ENCODE measurements around the gene EPAS1. TPM values are rescaled to one million over a fixed set of nuclear protein-coding genes. Genes with fewer than 3 reads are reported as not detected.

Gene EPAS1
- total RNA-seq, 1 donor from 2014 or later = 1,419 TPM

DNA sequence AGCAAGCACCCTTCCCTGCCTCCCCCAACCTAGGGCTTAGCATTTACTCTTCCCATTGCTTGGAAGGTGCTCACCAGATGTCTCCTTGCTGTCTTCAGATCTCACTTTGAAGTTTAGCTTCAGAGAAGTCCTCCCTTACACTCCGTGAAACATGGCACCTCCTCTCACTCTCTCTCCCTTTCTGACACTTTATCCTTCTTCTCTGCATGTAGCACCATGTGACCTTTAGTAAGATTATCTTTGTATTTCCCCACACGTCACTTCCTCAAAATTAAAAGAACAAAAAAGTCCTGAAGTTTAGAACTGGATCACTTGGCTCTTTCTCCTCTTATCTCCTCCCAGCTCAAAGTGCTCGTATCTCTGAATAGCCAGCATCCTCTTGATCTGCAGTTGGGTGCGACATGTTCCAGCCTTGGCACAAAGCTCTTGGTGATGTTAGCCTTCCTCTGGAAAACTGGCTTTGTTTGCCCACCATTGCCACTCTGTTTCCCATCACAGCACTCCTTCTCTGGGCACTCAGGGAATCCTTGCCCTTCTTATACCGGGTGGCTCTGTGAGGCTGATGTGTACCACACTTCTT is 40.6 kb upstream of the EPAS1 start:
- TF ChIP-seq, protein P1, sequence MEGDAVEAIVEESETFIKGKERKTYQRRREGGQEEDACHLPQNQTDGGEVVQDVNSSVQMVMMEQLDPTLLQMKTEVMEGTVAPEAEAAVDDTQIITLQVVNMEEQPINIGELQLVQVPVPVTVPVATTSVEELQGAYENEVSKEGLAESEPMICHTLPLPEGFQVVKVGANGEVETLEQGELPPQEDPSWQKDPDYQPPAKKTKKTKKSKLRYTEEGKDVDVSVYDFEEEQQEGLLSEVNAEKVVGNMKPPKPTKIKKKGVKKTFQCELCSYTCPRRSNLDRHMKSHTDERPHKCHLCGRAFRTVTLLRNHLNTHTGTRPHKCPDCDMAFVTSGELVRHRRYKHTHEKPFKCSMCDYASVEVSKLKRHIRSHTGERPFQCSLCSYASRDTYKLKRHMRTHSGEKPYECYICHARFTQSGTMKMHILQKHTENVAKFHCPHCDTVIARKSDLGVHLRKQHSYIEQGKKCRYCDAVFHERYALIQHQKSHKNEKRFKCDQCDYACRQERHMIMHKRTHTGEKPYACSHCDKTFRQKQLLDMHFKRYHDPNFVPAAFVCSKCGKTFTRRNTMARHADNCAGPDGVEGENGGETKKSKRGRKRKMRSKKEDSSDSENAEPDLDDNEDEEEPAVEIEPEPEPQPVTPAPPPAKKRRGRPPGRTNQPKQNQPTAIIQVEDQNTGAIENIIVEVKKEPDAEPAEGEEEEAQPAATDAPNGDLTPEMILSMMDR (IDR thresholded peaks at IDR 0.05) = no peak
- H3K36me3 ChIP-seq = no peaks in the 10 kb centered on the region
- H3K4me1 ChIP-seq = peaks cover 44% of the 10 kb centered on the region
- no peak overlapping the region for H3K4me3 ChIP-seq
- intact Hi-C loops (cut with DNase I) = no loop called here
- H3K27me3 ChIP-seq (ENCODE audit: low read depth) = no peaks in the 10 kb centered on the region
- no peak for DNase-seq
- peak in 1 of 2 donors; percentile 34 for ATAC-seq
- no peaks in the 10 kb centered on the region for H3K9me3 ChIP-seq
- peak overlapping the region; percentile 46 for H3K27ac ChIP-seq

DNA sequence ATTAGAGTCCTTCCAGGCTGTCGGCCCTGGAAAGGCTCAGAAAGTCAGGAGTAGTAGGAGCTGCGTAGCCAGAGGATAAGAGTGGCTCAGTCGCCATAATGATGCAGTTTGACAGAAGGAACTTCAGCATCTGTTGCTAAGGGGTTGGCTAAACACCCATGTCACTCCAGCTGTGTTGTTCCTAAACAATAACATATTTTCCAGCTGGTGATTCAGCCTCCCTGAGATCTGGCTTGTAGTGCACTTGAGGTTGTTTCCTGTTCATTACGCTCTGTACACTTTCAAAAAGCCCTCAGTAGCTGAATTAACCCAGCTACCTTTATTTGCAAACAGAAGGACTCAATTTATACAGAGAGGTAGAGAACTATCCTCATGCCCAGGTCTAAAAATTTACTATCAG is 39.7 kb upstream of the EPAS1 start:
- intact Hi-C loops (cut with DNase I) = no loop called here
- Histone ChIP-seq H3K4me1 (peaks cover 43% of the 10 kb centered on the region), H3K4me3 (no peak overlapping the region), H3K9me3 (no peaks in the 10 kb centered on the region), H3K36me3 (no peaks in the 10 kb centered on the region), H3K27ac (peak overlapping the region; percentile 46), H3K27me3 (ENCODE audit: low read depth) (no peaks in the 10 kb centered on the region)
- DNase-seq (no peak), ATAC-seq (peak; percentile 38 to 80)
- TF ChIP-seq, protein P1 (IDR thresholded peaks at IDR 0.05) = no peak

- ATAC-seq (no peak), DNase-seq (no peak)
- H3K27ac ChIP-seq = peak overlapping the region; percentile 46
- no peaks in the 10 kb centered on the region for H3K27me3 ChIP-seq (ENCODE audit: low read depth)
- no peaks in the 10 kb centered on the region for H3K36me3 ChIP-seq
- TF ChIP-seq, protein P1 (IDR thresholded peaks at IDR 0.05) = no peak
- peaks cover 38% of the 10 kb centered on the region for H3K4me1 ChIP-seq
- intact Hi-C loops (cut with DNase I) = no loop called here
- no peaks in the 10 kb centered on the region for H3K9me3 ChIP-seq
- H3K4me3 ChIP-seq = no peak overlapping the region
Observed at GRCh38 chr2:46257980-46258379, 39.2 kb upstream of the EPAS1 start.

- intact Hi-C loops (cut with DNase I) = no loop called here
- H3K4me3 ChIP-seq = no peak overlapping the region
- DNase-seq (no peak), ATAC-seq (peak in 1 of 2 donors; percentile 57)
- no peaks in the 10 kb centered on the region for H3K27me3 ChIP-seq (ENCODE audit: low read depth)
- peaks cover 33% of the 10 kb centered on the region for H3K4me1 ChIP-seq
- H3K9me3 ChIP-seq = no peaks in the 10 kb centered on the region
- TF ChIP-seq, protein P1 (IDR thresholded peaks at IDR 0.05) = no peak
- peak overlapping the region; percentile 38 for H3K27ac ChIP-seq
- H3K36me3 ChIP-seq = no peaks in the 10 kb centered on the region
Observed at GRCh38 chr2:46258937-46259776, 38.0 kb upstream of the EPAS1 start.

GRCh38 chr2:46259777-46260168 is 37.4 kb upstream of the EPAS1 start:
- TF ChIP-seq, protein P1 (IDR thresholded peaks at IDR 0.05) = no peak
- Histone ChIP-seq H3K9me3 (no peaks in the 10 kb centered on the region), H3K4me1 (peaks cover 33% of the 10 kb centered on the region), H3K4me3 (no peak overlapping the region), H3K36me3 (no peaks in the 10 kb centered on the region), H3K27ac (peak overlapping the region; percentile 38), H3K27me3 (ENCODE audit: low read depth) (no peaks in the 10 kb centered on the region)
- intact Hi-C loops (cut with DNase I) = no loop called here
- no peak for DNase-seq
- no peak for ATAC-seq

All from lower lobe of right lung (tissue), 2 donors.